KMS-11 (cell line): ENCODE measurements around the gene TEX14.

Experiments used
- H2AFZ ChIP-seq: fragments of 200-600 bp; sonication (generic); 2 replicates; pipeline ENCODE4 v1.6.1; 2016; ENCODE audit warnings: antibody characterized with exemption, mixed run types, low read depth
- H3K27ac ChIP-seq: fragments of 200-600 bp; sonication (generic); 2 replicates; pipeline ENCODE4 v1.6.1; 2016; ENCODE audit warnings: mild to moderate bottlenecking, mixed run types
- H3K27me3 ChIP-seq: fragments of 200-600 bp; sonication (generic); 2 replicates; pipeline ENCODE4 v1.6.1; 2017; ENCODE audit warnings: mild to moderate bottlenecking, low read depth, mixed run types, moderate library complexity; ENCODE audit not compliant: insufficient read depth
- H3K36me3 ChIP-seq: fragments of 200-600 bp; sonication (generic); 2 replicates; pipeline ENCODE4 v1.6.1; 2017; ENCODE audit warnings: mild to moderate bottlenecking, mixed run types; ENCODE audit not compliant: insufficient read depth
- H3K4me1 ChIP-seq: fragments of 200-600 bp; sonication (generic); 2 replicates; pipeline ENCODE4 v1.6.1; 2016; ENCODE audit warnings: mild to moderate bottlenecking, low read depth, mixed run types; ENCODE audit not compliant: poor library complexity, severe bottlenecking
- H3K4me2 ChIP-seq: fragments of 200-600 bp; sonication (generic); 2 replicates; pipeline ENCODE4 v1.7.0; 2016; ENCODE audit warnings: mild to moderate bottlenecking, mixed run types
- H3K4me3 ChIP-seq: fragments of 200-600 bp; sonication (generic); IDR thresholded peaks from 2 replicates; pipeline ENCODE4 v1.6.1; 2017; ENCODE audit warnings: low read depth, low read length, mixed read lengths; ENCODE audit not compliant: insufficient read depth
- H3K79me2 ChIP-seq: fragments of 200-600 bp; sonication (generic); 2 replicates; pipeline ENCODE4 v1.6.1; 2016; ENCODE audit warnings: low read depth, mixed run types; ENCODE audit not compliant: insufficient read depth
- H3K9ac ChIP-seq: fragments of 200-600 bp; sonication (generic); 2 replicates; pipeline ENCODE4 v1.6.1; 2016; ENCODE audit warnings: mild to moderate bottlenecking, mixed run types
- H4K20me1 ChIP-seq: fragments of 200-600 bp; sonication (generic); 2 replicates; pipeline ENCODE4 v1.6.1; 2016; ENCODE audit warnings: mild to moderate bottlenecking, mixed run types; ENCODE audit not compliant: insufficient read depth
- CTCF ChIP-seq: fragments of 200-600 bp; sonication (generic); conservative IDR thresholded peaks from 2 replicates; pipeline ENCODE4 v1.6.1; 2017; ENCODE audit warnings: low read depth, mild to moderate bottlenecking, antibody characterized with exemption, low read length, moderate library complexity, mixed read lengths

Gene TEX14

GRCh38 chr17:58648236-58648635 lies 43.6 kb downstream of the TEX14 start:
- Histone ChIP-seq H3K4me3 (no peak overlapping the region), H4K20me1 (no peaks in the 10 kb centered on the region), H3K4me2 (no peak overlapping the region), H3K27me3 (no peaks in the 10 kb centered on the region), H3K79me2 (no peaks in the 10 kb centered on the region), H3K9ac (no peak overlapping the region), H3K27ac (no peak overlapping the region), H2AFZ (no peak overlapping the region), H3K36me3 (no peaks in the 10 kb centered on the region), H3K4me1 (no peaks in the 10 kb centered on the region)
- no peak for TF ChIP-seq CTCF

- H3K4me2 ChIP-seq = no peak overlapping the region
Observed at GRCh38 chr17:58643147-58643546, 48.7 kb downstream of the TEX14 start.

DNA sequence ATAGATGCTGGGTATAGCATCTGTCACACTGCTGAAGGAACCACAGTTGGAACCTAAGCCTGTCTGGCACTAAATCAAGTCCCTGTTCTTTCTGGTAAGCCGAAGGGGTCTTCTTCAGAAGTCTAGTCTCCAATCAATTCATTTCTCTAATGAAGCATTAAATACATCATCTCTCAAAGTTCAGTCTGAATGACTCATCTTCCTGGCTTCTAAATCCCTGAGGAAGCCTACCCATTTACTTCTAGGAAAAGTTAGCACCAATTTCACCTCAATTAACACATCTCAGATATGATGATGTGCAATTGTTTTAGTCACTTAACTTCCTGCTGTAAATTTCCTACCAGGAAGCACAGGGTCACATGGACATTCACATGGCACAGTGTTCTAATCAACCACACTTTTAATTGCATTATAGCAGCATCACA lies 49.9 kb downstream of the TEX14 start:
- Histone ChIP-seq H4K20me1 (no peaks in the 10 kb centered on the region), H3K4me2 (no peak overlapping the region), H2AFZ (no peak overlapping the region), H3K27ac (no peak overlapping the region), H3K36me3 (no peaks in the 10 kb centered on the region), H3K4me1 (peaks cover 3% of the 10 kb centered on the region), H3K27me3 (no peaks in the 10 kb centered on the region), H3K79me2 (no peaks in the 10 kb centered on the region), H3K4me3 (no peak overlapping the region), H3K9ac (no peak overlapping the region)
- TF ChIP-seq CTCF = no peak

More at GRCh38 chr17:58643147-58643546, 48.7 kb downstream of the TEX14 start:
- Histone ChIP-seq H2AFZ (no peak overlapping the region), H3K36me3 (no peaks in the 10 kb centered on the region), H3K27ac (no peak overlapping the region), H3K27me3 (no peaks in the 10 kb centered on the region), H4K20me1 (no peaks in the 10 kb centered on the region), H3K4me1 (no peaks in the 10 kb centered on the region), H3K79me2 (no peaks in the 10 kb centered on the region), H3K4me3 (no peak overlapping the region), H3K9ac (no peak overlapping the region)
- TF ChIP-seq CTCF = no peak

DNA sequence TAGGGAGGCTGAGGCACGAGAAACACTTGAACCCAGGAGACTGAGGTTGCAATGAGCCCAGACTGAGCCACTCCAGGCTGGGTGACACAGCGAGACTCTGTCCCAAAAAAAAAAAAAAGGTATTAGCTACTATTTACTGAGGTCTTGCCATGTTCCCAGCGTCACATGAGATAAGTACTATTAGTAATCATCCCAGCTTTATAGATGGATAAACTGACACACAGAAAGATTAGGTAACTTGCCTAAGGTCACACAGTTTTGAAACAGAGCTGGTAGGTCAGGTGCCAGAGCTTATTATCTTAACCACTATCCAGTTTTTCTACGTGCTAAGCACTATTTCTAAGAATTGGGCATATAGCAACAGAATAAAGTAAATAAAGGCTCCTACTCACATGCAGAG lies 51.6 kb downstream of the TEX14 start:
- no peak overlapping the region for H3K4me3 ChIP-seq
- no peaks in the 10 kb centered on the region for H3K79me2 ChIP-seq
- H3K27me3 ChIP-seq = no peaks in the 10 kb centered on the region
- H4K20me1 ChIP-seq = no peaks in the 10 kb centered on the region
- no peak for TF ChIP-seq CTCF
- no peak overlapping the region for H3K4me2 ChIP-seq
- H3K4me1 ChIP-seq = peaks cover 3% of the 10 kb centered on the region
- no peak overlapping the region for H3K9ac ChIP-seq
- H2AFZ ChIP-seq = no peak overlapping the region
- H3K27ac ChIP-seq = no peak overlapping the region
- no peaks in the 10 kb centered on the region for H3K36me3 ChIP-seq
